ENCODE data around the gene ADAMTS2. TPM values are rescaled to one million over a fixed set of nuclear protein-coding genes. Genes with fewer than 3 reads are reported as not detected.

Gene ADAMTS2
- polyA plus RNA-seq, 6 donors from 2014 or later: not detected

DNA sequence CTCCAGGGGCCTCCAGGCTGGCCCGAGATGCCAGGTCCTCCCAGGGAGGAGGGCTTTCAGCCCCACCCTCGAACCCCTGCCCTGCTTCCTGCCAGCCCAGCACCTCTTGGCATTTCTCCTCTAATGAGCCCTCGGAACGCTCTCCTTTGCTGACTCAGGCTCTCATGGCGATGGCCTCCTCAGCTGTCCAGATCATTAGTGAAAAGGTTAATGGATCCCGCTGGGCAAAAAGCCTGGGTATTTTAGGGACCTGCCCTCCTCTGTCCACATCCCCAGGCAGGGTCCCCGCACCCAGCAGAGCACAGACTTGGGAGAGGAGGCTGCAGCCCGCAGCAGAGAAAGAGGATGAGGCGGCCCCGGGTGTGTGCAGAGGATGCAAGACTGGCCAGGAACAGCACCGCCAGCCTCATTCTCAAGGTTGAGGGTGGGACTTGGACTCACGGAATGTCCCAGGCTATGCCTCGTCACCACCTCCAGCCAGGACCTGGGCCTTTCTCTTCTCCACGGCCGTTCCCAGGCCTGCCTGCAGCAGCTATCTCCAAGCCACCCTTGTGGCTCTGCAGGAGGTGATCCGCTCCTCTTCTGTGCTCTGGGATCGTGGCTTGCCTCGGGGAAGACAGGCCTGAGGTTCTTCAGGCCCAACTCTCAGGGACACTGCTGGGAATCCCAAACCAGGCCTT is 23.0 kb upstream of the ADAMTS2 start:
- Mint-ChIP-seq H3K36me3 (no peaks in the 10 kb centered on the region), H3K9me3 (peaks cover 0 to 10% (median 2%) of the 10 kb centered on the region in 7 donors)

GRCh38 chr5:179367491-179367890 is 22.2 kb upstream of the ADAMTS2 start:
- ATAC-seq (ENCODE audit: low read depth in 2 of 2): no peak
- peaks cover 0 to 14% (median 2%) of the 10 kb centered on the region in 7 donors for H3K9me3 Mint-ChIP-seq
- H3K36me3 Mint-ChIP-seq: no peaks in the 10 kb centered on the region
- H3K4me1 Mint-ChIP-seq: no peaks in the 10 kb centered on the region
- DNase-seq: no peak
- peaks cover 2 to 14% (median 12%) of the 10 kb centered on the region in 3 donors for H3K27me3 Mint-ChIP-seq
- no peak overlapping the region for H3K27ac Mint-ChIP-seq
- H3K4me3 Mint-ChIP-seq: no peak overlapping the region

More for the DNA sequence above, 23.0 kb upstream of the ADAMTS2 start:
- ATAC-seq (ENCODE audit: low read depth in 2 of 2) (no peak), DNase-seq (no peak)
- H3K27me3 Mint-ChIP-seq: peaks cover 4 to 12% (median 9%) of the 10 kb centered on the region in 3 donors
- H3K27ac Mint-ChIP-seq: no peak overlapping the region
- H3K4me3 Mint-ChIP-seq: no peak overlapping the region
- no peaks in the 10 kb centered on the region for H3K4me1 Mint-ChIP-seq

- Mint-ChIP-seq H3K4me3 (no peak overlapping the region), H3K27me3 (peaks cover 7 to 22% (median 19%) of the 10 kb centered on the region in 3 donors), H3K4me1 (no peaks in the 10 kb centered on the region), H3K9me3 (peaks cover 0 to 28% (median 12%) of the 10 kb centered on the region in 7 donors), H3K27ac (no peak overlapping the region), H3K36me3 (peaks cover 0 to 7% of the 10 kb centered on the region in 2 donors)
- ATAC-seq (ENCODE audit: low read depth in 2 of 2) (no peak), DNase-seq (no peak)
Measured at GRCh38 chr5:179362355-179362754, 17.1 kb upstream of the ADAMTS2 start.

DNA sequence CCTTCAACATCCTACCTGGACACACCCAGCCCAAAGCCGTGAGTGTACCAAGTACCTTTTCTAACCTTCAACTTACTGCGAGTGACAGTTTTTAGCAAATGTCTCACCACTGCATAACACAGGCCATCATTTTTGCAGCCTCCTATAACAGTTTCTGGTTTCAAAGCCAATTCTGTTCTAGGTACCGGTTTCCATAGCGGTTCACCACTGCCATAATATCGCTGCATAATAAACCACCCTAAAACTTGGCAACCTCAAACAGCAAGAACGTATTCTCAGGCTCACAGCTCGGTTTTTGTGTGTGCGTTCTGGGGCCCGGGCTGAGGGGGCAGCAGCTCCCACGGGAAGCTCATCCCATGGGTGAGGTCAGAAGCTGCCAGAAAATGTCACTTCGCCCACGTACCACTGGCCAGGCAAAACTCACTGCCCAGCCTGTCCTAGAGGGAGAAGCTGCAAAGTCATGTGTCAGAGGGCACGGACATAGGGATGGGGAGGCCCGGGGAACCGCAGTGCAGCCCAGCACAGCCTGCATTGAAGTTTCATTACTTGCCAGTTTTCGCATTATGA is 15.9 kb upstream of the ADAMTS2 start:
- Mint-ChIP-seq H3K36me3 (peaks cover 0 to 7% of the 10 kb centered on the region in 2 donors), H3K4me3 (no peak overlapping the region), H3K4me1 (no peaks in the 10 kb centered on the region), H3K27me3 (peaks cover 12 to 19% (median 13%) of the 10 kb centered on the region in 3 donors), H3K9me3 (peaks cover 0 to 28% (median 12%) of the 10 kb centered on the region in 7 donors), H3K27ac (peak overlapping the region in 1 of 6 donors; percentile 33)
- ATAC-seq (ENCODE audit: low read depth in 2 of 2): no peak
- DNase-seq: no peak

- Mint-ChIP-seq H3K36me3 (peaks cover 0 to 7% of the 10 kb centered on the region in 2 donors), H3K27ac (no peak overlapping the region), H3K4me1 (no peaks in the 10 kb centered on the region), H3K4me3 (no peak overlapping the region), H3K27me3 (peaks cover 11 to 18% (median 17%) of the 10 kb centered on the region in 3 donors), H3K9me3 (peaks cover 0 to 18% (median 4%) of the 10 kb centered on the region in 7 donors)
- ATAC-seq (ENCODE audit: low read depth in 2 of 2) (no peak), DNase-seq (no peak)
Measured at GRCh38 chr5:179357031-179357430, 11.8 kb upstream of the ADAMTS2 start.

DNA sequence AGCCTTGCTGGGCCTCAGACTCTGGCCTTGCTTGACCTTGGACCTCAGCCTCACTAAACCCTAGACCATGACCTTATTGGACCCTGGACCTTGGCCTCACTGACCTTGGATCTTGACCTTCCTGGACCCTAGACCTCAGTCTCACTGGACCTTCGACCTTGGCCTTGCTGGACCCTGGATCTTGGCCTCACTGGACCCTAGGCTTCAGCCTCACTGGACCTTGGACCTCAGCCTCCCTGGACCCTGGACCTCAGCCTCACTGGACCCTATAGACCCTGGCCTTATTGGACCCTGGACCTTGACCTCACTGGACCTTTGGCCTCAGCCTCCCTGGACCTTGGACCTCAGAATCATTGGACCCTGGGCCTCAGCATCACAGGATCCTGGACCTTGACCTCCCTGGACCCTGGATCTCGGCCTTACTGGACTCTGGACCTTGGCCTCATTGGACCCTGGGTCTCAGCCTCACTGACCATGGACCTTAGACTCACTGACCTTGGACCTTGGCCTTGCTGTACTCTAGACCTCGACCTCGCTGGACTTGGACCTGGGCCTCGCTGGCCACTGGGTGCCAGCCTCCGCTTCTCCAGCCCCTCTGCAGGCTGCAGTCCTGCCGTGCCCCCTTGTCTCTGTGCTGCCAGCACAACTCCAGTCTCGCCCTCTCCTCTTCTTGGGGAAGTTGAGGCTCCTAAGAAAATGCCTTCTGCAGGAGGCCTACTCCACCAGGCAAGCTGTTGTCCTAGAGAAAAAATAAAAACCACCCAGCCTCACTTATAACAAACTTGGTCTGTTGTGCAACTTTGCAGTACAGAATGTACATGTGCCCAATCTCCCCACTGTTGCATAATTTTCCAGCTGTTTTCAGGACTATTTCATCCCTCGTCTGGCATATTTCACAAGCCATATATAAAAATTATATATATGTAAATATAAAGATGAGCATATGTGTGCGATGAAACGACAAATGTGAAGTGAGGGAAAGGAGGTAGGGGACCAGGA is 11.0 kb upstream of the ADAMTS2 start:
- Mint-ChIP-seq H3K36me3 (peaks cover 0 to 7% of the 10 kb centered on the region in 2 donors), H3K27me3 (peaks cover 17 to 25% (median 19%) of the 10 kb centered on the region in 3 donors), H3K4me1 (no peaks in the 10 kb centered on the region), H3K9me3 (peaks cover 0 to 11% (median 3%) of the 10 kb centered on the region in 7 donors), H3K4me3 (no peak overlapping the region), H3K27ac (no peak overlapping the region)
- DNase-seq: no peak
- no peak for ATAC-seq (ENCODE audit: low read depth in 2 of 2)

DNA sequence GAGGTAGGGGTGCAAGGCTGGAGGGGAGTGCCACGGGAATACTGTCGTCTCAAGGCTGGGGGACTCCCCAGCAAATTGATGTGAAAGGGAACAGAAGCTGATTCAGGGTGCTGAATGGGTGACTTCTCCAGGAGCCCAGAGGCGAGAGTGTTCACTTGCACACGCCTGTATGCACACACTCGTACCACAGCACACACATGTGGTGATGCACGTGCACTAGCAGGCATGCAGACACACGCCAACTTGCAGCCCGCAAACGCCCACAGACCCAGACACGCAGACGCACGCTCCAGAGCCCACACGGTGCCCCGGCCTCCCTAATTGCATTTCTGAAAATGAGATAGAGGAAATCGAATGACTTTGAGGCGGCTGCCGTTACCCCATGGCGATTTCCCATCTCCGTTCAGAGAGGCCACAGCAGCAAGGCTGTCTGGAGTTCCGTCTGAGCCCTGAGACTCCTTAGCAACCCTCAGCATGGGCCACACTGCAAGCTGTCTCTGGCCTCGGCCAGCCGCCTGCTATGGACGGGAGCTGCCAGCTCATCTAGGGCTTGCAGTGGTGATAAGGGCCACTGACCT is 9.1 kb upstream of the ADAMTS2 start:
- H3K4me3 Mint-ChIP-seq: no peak overlapping the region
- ATAC-seq (ENCODE audit: low read depth in 2 of 2): no peak

GRCh38 chr5:179348843-179349242 is 3.6 kb upstream of the ADAMTS2 start:
- DNase-seq: no peak
- no peaks in the 10 kb centered on the region for H3K36me3 Mint-ChIP-seq
- peaks cover 0 to 3% (median 0%) of the 10 kb centered on the region in 7 donors for H3K9me3 Mint-ChIP-seq
- H3K27ac Mint-ChIP-seq: peak overlapping the region in 1 of 6 donors; percentile 40
- ATAC-seq (ENCODE audit: low read depth in 2 of 2): no peak
- H3K4me3 Mint-ChIP-seq: no peak overlapping the region
- H3K4me1 Mint-ChIP-seq: peaks cover 4 to 8% (median 6%) of the 10 kb centered on the region in 3 donors
- peaks cover 41 to 68% (median 52%) of the 10 kb centered on the region in 3 donors for H3K27me3 Mint-ChIP-seq

More for the DNA sequence above, 9.1 kb upstream of the ADAMTS2 start:
- Mint-ChIP-seq H3K4me1 (no peaks in the 10 kb centered on the region), H3K27ac (no peak overlapping the region), H3K9me3 (peaks cover 0 to 10% (median 3%) of the 10 kb centered on the region in 7 donors), H3K36me3 (peaks cover 0 to 7% of the 10 kb centered on the region in 2 donors), H3K27me3 (peaks cover 24 to 39% (median 25%) of the 10 kb centered on the region in 3 donors)
- DNase-seq: no peak

DNA sequence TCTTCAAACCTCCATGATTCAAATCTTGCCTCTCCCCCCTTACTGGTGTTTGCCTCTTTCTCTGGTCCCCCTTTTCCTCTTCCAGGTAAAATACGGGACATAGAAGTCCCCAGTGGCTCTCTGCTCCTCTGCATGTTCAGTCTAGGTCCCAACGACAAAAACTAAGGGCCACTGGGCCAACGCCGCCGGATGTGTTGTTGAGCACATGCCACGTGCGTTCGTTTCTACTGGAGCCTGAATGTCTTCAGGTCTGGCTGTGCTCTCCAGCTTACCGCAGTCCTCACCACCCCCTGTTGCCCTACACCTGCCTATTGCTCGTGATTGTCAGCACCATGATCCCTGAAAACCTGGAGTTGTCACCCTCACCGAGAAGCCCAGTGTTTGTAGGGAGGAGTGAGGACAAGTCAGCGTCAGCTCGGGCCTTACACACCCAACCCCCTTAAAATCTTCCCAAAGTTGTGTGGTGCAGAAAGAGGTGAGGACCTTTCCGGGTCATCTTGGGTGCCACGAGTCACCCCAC is 2.8 kb upstream of the ADAMTS2 start:
- peaks cover 0 to 3% (median 0%) of the 10 kb centered on the region in 7 donors for H3K9me3 Mint-ChIP-seq
- no peak overlapping the region for H3K27ac Mint-ChIP-seq
- DNase-seq (no peak), ATAC-seq (ENCODE audit: low read depth in 2 of 2) (no peak)
- peaks cover 45 to 73% (median 59%) of the 10 kb centered on the region in 3 donors for H3K27me3 Mint-ChIP-seq
- H3K36me3 Mint-ChIP-seq: no peaks in the 10 kb centered on the region
- peak overlapping the region in 1 of 8 donors; percentile 33 for H3K4me3 Mint-ChIP-seq
- peaks cover 4 to 13% (median 10%) of the 10 kb centered on the region in 3 donors for H3K4me1 Mint-ChIP-seq

GRCh38 chr5:179347581-179347980 is 2.3 kb upstream of the ADAMTS2 start:
- ATAC-seq (ENCODE audit: low read depth in 2 of 2): no peak
- Mint-ChIP-seq H3K4me1 (peaks cover 4 to 17% (median 13%) of the 10 kb centered on the region in 3 donors), H3K9me3 (peaks cover 0 to 2% (median 0%) of the 10 kb centered on the region in 7 donors), H3K27me3 (peaks cover 49 to 75% (median 64%) of the 10 kb centered on the region in 3 donors), H3K4me3 (peak overlapping the region in 1 of 8 donors; percentile 33), H3K36me3 (no peaks in the 10 kb centered on the region), H3K27ac (no peak overlapping the region)
- DNase-seq: no peak

- Mint-ChIP-seq H3K27me3 (peaks cover 47 to 75% (median 71%) of the 10 kb centered on the region in 3 donors), H3K4me3 (peak overlapping the region in 5 of 8 donors; percentile 60 to 80 (median 74)), H3K36me3 (no peaks in the 10 kb centered on the region), H3K27ac (no peak overlapping the region), H3K9me3 (peaks cover 0 to 2% (median 0%) of the 10 kb centered on the region in 7 donors), H3K4me1 (peaks cover 4 to 23% (median 13%) of the 10 kb centered on the region in 3 donors)
- no peak for DNase-seq
- no peak for ATAC-seq (ENCODE audit: low read depth in 2 of 2)
Measured at GRCh38 chr5:179346875-179347274, 1.6 kb upstream of the ADAMTS2 start.

DNA sequence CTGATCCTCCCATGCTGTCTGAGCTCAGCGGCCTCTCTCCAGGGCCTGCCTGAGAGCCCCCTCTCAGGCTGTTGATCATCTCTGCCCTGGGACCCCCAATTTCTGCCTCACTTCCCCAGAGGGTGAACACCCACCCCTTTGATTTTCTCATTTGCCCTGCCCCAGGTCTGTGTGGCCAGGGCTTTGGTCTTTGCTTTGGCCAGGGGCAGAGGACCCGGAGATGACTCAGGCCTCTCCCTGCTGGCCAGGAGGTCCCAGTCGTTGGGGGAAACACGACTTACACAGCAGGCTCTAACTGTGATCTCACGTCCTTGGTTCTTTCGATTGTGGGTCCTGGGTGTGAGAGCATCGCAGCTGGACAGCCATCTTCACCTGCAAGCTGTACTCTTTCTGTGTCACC is 1.1 kb upstream of the ADAMTS2 start:
- peaks cover 0 to 1% of the 10 kb centered on the region in 2 donors for H3K36me3 Mint-ChIP-seq
- peaks cover 0 to 2% (median 0%) of the 10 kb centered on the region in 7 donors for H3K9me3 Mint-ChIP-seq
- ATAC-seq (ENCODE audit: low read depth in 2 of 2) (no peak), DNase-seq (no peak)
- no peak overlapping the region for H3K27ac Mint-ChIP-seq
- H3K27me3 Mint-ChIP-seq: peaks cover 47 to 75% (median 69%) of the 10 kb centered on the region in 3 donors
- H3K4me1 Mint-ChIP-seq: peaks cover 4 to 23% (median 13%) of the 10 kb centered on the region in 3 donors
- peak overlapping the region in 7 of 8 donors; percentile 47 to 79 (median 60) for H3K4me3 Mint-ChIP-seq

Data from naive B cell (primary cell).